Measurements from ENCODE around the gene PTPRM. TPM values are rescaled to one million over a fixed set of nuclear protein-coding genes. Genes with fewer than 3 reads are reported as not detected.

The PTPRM gene
- total and polyA plus RNA-seq, 12 donors: 31.7 to 116 (median 61.2) TPM

- no peak for DNase-seq
- Histone ChIP-seq H3K4me3 (no peak overlapping the region), H3K9me3 (replicated peaks in 1 of 3) (no peaks in the 10 kb centered on the region), H3K27me3 (no peaks in the 10 kb centered on the region), H3K4me1 (replicated peaks in 1 of 2) (peaks cover 0 to 12% of the 10 kb centered on the region in 2 donors), H3K27ac (no peak overlapping the region), H3K36me3 (replicated peaks in 1 of 2) (no peaks in the 10 kb centered on the region)
- WGBS, 4 donors: 46 to 60% (median 54%) methylated on average over 2 of the region's 2 CpGs
- TF ChIP-seq CTCF (IDR thresholded peaks at IDR 0.05) (no peak), POLR2A (IDR thresholded peaks at IDR 0.05) (no peak)
- intact Hi-C loops (cut with DNase I): no loop called here
Observed at GRCh38 chr18:7726522-7726921, 159.4 kb downstream of the PTPRM start.

GRCh38 chr18:7727361-7728076 is 160.4 kb downstream of the PTPRM start:
- no peaks in the 10 kb centered on the region for H3K36me3 ChIP-seq (replicated peaks in 1 of 2)
- DNase-seq: no peak
- H3K4me3 ChIP-seq: no peak overlapping the region
- peaks cover 0 to 12% of the 10 kb centered on the region in 2 donors for H3K4me1 ChIP-seq (replicated peaks in 1 of 2)
- no peaks in the 10 kb centered on the region for H3K9me3 ChIP-seq (replicated peaks in 1 of 3)
- no peak for TF ChIP-seq POLR2A (IDR thresholded peaks at IDR 0.05)
- TF ChIP-seq CTCF (IDR thresholded peaks at IDR 0.05): no peak
- WGBS, 4 donors: 48 to 63% (median 54%) methylated on average over 2 of the region's 2 CpGs
- no peaks in the 10 kb centered on the region for H3K27me3 ChIP-seq
- intact Hi-C loops (cut with DNase I): no loop called here
- no peak overlapping the region for H3K27ac ChIP-seq

- no peak for DNase-seq
- 98 to 99% (median 98%) methylated on average over 4 of the region's 4 CpGs for WGBS, 4 donors
Observed at GRCh38 chr18:7728297-7728696, 161.2 kb downstream of the PTPRM start.

DNA sequence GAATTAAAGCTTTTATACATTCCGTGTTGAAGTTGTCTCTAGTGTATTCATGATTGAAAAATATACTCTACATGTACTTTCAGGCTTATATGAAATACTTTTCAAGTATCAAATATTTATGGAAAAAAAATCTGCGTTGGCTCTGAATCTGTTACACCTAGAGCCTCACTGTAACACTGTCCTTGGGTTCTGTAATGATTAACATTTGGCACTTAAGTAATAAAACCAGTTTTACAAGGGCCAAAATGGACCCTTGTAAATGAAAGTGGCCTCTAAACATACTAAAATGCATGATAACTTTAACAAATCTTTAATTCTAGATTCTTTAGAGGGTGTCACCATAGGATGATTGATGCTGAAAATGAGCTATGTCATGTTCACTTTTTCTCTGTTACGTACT is 162.8 kb downstream of the PTPRM start:
- Histone ChIP-seq H3K36me3 (replicated peaks in 1 of 2) (no peaks in the 10 kb centered on the region), H3K4me1 (replicated peaks in 1 of 2) (peaks cover 0 to 12% of the 10 kb centered on the region in 2 donors), H3K27ac (no peak overlapping the region), H3K9me3 (replicated peaks in 1 of 3) (no peaks in the 10 kb centered on the region), H3K27me3 (no peaks in the 10 kb centered on the region), H3K4me3 (no peak overlapping the region)
- TF ChIP-seq POLR2A (IDR thresholded peaks at IDR 0.05): no peak
- no peak for TF ChIP-seq CTCF (IDR thresholded peaks at IDR 0.05)
- no peak for DNase-seq
- 89 to 92% (median 89%) methylated on average over 3 of the region's 3 CpGs for WGBS, 4 donors
- intact Hi-C loops (cut with DNase I): no loop called here

More at GRCh38 chr18:7728297-7728696, 161.2 kb downstream of the PTPRM start:
- TF ChIP-seq CTCF (IDR thresholded peaks at IDR 0.05): no peak
- no peak for TF ChIP-seq POLR2A (IDR thresholded peaks at IDR 0.05)
- intact Hi-C loops (cut with DNase I): no loop called here
- no peaks in the 10 kb centered on the region for H3K36me3 ChIP-seq (replicated peaks in 1 of 2)
- H3K27ac ChIP-seq: no peak overlapping the region
- no peak overlapping the region for H3K4me3 ChIP-seq
- H3K9me3 ChIP-seq (replicated peaks in 1 of 3): no peaks in the 10 kb centered on the region
- H3K27me3 ChIP-seq: no peaks in the 10 kb centered on the region
- peaks cover 0 to 12% of the 10 kb centered on the region in 2 donors for H3K4me1 ChIP-seq (replicated peaks in 1 of 2)
